NCI-H1105 (cell line): Measurements from ENCODE around the gene FGF19.
"Not testable (repeated sequence)": the region's sequence is repeated elsewhere in the genome, so short reads cannot be mapped to it uniquely, and the experiment has no call there.

Source experiments
- DNase-seq: peaks from one replicate; lab custom pipeline; 2025; lab: John Stamatoyannopoulos, UW

Gene FGF19

DNA sequence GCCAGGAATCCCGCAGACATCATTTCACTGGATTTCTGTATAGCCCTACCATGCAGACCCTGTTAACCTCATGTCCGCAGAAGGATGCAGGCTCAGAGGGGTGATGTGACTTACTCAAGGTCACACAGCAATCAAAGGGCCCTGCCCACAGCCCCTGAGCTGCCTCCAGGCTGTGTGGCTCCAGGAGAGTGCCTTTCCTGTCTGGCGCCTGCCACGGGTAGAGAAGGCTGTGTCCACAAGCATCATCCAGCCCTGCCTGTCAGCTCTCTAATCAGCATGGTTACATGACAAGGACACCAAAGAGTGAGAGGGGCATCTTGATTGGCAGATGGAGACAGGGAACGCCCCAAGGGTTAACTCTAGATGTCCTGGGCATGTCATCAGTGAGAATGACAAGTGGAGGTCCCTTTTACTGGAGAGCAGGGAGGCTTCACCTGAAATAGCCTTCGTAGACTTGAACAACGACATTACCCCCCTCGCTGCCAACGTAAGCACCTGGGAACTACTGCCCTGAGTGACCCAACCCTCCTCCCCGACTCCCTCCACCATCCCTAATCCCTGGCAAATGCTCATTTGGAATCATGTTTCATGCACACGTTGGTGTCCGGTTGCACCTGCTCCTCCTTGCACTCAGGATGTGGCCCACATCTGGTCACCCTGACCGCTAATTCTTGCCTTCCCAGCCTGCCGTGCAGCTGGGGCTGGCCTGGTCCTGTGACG, 6.9 kb downstream of the FGF19 start:
- DNase-seq: no peak

DNA sequence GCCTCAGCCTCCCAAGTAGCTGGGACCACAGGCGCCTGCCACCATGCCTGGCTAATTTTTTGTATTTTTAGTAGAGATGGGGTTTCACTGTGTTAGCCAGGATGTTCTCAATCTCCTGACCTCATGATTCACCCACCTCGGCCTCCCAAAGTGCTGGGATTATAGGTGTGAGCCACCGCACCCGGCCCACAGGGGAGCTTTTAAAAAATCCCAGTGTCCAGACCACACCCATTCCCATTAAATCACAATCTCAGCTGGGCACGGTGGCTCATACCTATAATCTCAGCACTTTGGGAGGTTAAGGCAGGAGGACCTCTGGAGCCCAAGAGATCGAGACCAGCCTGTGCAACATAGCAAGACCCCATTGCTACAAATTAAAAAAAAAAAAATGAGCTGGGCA, 7.8 kb downstream of the FGF19 start:
- DNase-seq: not testable (repeated sequence)

DNA sequence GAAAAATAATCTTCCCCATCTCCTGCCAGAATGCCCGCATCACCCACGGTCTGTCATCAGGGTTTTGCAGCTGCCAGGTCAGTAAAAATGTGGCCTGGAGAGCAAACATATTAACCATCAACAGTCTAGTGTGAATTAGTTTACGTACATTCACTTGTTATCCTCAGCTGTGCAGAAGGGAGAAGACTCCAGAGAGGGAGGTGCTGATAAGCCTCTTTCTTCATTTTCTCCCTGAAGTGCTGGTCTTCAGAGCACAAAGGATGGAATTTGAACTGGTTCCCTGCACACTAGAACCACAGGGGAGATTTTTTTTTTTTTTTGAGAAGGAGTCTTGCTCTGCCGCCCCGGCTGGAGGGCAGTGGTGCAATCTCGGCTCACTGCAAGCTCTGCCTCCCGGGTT, 8.2 kb downstream of the FGF19 start:
- DNase-seq: no peak

DNA sequence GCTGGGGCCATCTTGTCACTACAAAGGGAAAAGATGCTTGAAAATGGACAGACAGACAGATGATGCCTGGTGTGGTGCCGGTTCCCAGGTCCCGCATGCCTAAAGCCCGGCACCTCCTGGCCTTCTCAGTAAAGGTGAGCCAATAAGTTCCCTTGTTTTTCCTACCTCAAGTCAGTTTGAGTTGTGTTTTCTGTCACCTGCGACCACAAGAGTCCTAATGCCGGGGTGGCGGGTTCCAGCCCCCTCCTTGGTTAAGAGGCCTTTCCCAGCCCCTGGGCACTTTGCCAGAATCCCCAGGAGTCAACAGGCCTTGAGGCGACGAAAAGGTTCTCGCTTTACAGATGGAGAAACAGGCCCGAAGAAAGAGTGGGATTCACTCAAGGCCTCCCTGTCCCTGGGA, 9.0 kb downstream of the FGF19 start:
- no peak for DNase-seq

DNA sequence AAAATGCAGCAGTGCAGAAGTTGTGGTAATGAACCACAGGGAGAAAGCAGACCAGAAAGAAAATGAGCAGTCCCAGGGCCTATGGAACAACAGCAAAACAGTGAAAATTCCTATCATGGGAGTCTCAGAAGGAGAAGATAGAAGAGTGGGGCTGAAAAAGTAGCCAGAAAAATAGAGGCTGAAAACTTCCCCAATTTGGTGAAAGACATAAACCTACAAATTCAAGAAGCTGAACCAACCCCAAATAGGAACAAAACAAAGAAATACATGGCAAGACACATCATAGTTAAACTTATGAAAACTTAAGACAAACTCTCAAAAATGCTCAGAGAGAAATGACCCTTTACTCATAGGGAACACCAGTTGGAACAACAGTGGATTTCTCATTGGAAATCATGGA, 11.4 kb downstream of the FGF19 start:
- DNase-seq: no peak

DNA sequence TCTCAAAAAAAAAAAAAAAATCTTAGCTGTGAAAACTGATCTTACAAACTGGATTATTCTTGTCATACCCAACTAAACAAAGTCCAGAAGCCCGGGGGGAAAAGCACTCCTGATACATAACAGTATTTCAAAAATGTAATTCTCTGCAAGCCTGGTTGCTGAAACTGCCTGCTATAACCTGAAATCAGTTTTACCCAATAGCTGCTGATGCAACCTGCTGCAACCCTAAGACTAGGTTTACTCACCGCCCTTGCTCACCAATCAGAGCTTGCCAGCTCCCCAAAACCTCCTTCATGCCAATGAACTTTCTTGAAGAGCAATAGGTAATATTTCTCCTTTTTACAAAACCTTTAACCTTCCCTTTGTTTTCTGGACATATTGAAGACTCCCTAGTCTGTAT, 12.4 kb downstream of the FGF19 start:
- no peak for DNase-seq

DNA sequence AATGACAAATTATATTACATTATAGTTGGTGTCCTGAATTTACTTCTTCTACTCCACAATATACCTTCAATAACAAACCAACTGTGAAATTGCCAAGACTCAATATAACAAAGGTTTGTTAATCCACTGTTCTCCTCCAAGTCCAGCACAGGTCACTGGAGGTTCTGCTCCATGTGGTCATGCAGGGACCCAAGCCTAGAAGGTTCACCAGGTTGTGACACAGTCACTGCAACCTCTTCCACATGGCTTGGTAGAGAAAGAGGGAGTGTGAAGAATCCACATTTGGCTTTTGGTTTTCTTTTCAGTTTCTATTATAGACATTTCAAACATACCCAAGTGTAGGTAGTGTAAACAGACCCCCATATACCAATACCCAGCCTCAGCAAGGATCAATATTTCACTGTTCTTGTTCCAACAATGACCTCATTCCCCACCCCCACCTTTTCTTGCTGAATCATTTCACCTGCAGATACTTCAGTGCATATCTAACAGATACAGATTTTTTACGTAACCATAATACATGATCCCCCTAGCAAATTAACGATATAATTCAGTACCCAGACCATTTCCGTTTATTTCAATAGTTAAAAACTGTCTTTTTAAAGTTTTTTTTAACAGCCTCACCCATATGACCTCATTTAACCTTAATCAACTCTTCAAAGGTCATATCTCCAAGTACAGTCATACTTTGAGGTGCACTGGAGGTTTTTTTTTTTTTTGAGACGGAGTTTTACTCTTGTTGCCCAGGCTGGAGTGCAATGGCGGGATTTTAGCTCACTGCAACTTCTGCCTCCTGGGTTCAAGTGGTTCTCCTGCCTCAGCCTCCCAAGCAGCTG, 14.1 kb downstream of the FGF19 start:
- DNase-seq: no peak

DNA sequence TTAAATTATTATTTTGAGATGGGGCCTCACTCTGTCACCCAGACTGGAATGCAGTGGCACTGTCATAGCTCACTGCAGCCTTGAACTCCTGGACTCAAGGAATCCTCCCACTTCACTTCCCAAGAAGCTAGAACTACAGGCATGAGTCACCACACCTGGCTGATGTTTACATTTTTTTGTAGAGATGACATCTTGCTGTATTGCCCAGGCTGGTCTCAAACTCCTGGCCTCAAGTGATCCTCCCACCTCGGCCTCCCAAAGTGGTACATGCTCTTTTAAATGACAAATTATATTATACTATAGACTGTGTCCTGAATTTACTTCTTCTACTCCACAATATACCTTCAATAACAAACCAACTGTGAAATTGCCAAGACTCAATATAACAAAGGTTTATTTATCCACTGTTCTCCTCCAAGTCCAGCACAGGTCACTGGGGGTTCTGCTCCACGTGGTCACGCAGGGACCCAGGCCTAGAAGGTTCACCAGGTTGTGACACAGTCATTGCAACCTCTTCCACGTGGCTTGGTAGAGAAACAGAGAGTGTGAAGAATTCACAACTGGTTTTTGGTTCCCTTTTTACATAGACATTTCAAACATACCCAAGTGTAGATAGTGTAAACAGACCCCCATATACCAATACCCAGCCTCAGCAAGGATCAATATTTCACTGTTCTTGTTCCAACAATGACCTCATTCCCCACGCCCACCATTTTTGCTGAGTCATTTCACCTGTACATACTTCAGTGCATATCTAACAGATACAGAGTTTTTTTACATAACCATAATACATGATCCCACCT, 15.7 kb downstream of the FGF19 start:
- DNase-seq: not testable (repeated sequence)

DNA sequence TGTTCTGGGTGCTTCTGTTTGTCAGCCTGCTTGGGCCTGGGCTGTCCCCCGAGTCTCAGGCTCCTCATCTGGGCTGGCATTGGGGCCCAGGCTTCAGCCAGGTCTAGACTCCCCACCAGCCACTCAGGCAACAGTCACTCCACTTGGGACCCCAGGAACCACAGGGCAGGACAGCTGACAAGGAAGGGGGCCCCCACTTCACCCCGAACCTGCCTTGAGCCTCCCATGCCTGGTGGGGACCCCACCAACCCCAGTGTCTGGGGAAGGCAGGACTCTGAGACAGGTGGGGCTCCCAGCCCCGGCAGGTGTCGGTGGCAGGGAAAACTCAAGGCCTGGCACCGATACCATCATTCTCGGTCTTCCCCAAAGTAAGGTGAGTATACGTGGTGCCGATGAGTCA, 17.0 kb downstream of the FGF19 start:
- DNase-seq: no peak

DNA sequence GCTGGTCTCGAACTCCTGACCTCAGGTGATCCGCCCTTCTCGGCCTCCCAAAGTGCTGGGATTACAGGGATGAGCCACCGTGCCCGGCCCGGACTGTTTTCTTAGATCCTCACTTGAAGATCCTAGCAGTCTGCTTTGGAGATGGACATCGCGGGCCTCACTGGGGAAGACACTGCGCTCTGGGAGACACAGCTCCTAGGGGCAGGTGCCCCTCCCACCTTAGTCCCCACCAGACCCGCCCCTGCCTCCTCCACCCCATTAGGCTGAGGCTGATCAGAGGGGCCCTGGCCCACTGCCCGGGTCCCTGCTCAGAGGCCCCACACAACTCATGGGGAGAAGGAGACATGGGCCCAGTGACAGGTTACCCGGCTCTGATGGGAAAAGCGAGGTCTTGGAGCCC, 17.4 kb downstream of the FGF19 start:
- no peak for DNase-seq

DNA sequence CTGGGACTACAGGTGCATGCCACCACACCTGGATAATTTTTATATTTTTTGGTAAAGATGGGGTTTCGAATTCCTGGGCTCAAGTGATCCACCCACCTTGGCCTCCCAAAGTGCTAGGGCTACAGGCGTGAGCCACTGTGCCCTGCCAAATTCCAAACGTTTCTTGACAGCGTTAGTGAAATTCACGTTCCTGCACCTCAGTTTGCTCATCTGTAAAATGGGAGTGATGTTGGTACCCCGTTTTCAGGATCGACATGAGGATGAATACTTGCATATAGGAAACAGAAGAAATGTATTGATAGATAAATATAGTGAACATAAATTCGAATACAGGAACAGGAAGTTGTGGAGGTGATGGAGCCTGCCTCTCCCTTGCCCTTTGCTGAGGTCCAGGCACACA, 18.5 kb downstream of the FGF19 start:
- no peak for DNase-seq

DNA sequence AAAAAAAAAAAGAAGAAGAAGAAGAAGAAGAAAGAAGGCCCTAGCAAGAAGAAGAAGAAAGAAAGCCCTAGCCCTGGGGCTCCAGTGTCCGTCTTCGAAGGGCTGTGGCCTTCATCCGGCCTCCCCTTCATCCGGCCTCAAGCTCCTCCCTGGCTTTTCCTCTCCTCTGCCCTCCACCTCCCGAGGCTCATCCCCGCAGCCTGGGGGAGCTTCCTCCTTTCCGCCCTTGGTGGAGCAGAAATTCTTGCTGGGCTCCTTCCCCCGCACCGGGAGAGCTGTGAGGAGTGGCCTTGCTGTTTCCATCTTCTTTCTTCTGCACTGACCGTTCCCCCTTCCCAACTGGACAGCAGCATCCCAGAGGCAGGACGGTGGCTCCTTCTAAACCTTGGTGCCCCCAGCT, 19.2 kb downstream of the FGF19 start:
- DNase-seq: no peak

DNA sequence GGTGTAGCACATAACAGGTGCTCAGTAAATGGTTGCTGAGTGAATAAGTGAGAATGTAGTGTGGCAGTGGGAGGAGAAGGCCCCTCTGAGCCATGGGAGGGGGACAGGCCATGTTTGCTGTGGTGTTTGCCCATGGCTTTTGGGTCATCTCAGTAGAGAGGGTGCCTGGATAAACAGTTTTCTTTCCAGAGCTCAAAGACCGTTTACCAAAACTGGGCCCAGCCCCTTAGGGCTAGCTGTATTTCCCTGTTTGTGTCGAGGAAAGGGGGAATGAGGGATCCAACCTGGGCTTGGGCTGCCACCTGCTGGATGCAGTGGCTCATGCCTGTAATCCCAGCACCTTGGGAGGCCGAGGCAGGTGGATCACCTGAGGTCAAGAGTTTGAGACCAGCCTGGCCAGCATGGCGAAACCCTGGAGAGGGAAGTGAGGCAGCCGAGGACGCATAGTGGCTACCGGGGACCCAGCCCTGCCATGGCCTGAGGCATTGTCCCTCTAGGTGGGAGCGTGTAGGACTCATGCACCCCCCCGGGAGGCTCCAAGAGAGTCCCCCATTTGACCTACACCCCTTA, 20.0 kb downstream of the FGF19 start:
- no peak for DNase-seq

DNA sequence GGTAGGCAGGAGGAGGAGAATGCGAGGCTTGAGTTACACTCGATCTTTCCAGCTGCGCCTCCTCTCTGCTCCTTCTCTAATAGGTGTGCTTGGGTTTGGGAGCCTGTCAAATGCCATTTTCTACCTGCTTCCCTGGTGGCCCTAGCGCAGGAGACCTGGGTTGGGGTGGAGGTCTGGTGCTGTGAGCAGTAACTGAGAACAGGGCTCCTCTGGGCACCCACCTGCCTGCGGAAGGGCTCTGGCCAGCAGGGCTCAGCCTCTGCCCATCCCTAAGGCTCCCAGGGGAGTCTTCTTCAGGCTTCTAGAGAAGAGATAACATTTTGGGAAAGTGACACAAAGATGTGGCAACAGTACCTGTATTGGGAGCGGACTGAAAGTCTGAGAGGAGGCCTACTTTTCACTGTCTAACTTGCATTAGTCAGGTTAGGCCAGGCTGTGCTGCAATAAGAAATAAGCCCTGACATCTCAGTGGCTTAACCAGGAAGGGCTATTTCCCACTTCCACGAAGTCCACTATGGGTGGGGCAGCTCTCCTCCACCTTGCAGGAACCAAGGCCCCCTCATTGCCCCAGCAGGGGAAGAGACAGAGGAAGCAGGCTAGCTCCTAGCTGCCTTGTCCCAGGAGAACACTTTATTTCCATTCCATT, 21.0 kb downstream of the FGF19 start:
- no peak for DNase-seq

DNA sequence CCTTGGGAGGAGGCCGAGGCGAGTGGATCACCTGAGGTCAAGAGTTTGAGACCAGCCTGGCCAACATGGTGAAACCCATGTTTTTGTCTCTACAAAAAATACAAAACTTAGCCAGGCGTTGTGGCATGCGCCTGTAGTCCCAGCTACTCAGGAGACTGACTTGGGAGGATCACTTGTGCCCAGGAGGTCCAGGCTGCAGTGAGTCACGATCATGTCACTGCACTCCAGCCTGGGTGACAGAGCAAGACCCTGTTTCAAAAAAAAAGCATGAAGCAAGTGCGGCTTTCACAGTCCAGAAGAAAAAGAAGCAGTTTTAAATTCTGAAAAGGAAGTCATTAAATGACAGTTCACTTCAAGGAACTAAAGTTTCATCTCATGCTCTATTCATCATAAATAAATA, 21.6 kb downstream of the FGF19 start:
- DNase-seq: no peak

DNA sequence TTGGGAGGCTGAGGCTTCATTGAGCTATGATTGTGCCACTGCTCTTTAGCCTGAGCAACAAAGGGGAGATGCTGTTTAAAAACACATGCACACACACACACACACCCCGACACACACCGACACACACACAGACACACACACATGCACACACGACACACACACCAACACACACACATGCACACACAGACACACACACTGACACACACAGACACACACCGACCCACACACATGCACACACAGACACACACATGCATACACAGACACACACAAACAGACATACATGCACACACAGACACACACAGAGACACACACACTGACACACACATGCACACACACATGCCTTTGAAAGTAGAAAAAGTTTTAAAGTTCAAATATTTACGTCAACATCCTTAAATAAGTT, 23.1 kb downstream of the FGF19 start:
- no peak for DNase-seq

DNA sequence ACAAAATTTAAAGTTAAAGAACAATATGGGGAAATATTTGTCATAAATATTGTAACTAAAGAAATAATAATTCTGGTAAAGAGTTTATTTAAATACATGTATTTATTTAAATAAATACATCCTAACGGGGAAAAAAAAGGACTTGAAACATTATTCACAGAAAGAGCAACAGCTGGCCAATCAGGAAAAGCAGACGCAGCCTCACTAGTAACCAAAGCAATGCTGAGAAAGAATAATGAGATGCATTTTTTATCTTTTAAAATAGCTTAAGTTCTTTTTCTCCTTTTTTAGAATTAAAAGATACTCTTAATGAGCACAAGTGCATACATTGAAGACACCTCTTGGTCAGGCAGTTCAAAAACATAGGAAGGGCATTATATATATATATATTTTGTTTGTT, 26.1 kb downstream of the FGF19 start:
- no peak for DNase-seq

DNA sequence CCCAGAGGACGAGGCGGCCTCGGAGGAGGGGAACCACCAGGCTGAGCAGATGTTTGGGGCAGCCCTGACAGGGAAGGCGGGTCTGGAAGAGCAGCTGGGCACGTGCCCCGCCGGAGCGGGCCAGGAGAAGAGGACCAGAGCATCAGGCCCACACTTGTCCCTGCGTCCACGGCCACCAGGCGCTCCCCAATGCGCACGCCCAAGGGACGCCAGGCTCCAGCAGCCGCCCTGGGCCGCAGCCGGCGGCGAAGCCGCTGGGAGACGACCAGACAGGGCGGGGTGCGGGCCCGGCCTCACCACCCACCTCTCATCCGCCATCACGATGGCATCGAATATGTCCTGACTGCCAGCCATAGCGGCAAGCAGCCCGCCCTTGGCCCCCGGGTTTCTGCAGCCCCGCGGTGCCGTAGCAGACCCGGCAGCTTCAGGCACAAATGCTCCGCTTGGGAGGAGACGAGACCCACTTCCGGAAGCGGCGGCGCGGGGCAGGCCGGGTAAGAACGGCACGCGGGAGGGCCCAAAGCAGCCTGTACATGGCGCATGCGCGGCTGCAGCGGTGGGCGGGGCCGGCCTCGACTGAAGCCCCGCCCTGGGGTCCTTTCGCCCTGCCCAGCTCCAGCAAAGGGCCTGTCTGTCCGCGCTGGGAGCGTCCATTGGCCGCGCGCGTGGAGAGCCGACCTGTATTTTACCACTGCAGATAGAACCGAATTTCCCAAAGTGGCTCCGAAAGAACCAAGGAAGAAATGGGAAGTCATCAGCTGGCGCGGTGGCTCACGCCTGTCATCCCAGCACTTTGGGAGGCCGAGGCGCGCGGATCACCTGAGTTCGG, 28.7 kb downstream of the FGF19 start, which contains the start of gene LTO1:
Gene LTO1, minus strand, starts transcription at position 468 of the 829 bp plus-strand sequence. Its CDS starts 114 bp downstream, at position 354.
- peak; percentile 85 for DNase-seq

DNA sequence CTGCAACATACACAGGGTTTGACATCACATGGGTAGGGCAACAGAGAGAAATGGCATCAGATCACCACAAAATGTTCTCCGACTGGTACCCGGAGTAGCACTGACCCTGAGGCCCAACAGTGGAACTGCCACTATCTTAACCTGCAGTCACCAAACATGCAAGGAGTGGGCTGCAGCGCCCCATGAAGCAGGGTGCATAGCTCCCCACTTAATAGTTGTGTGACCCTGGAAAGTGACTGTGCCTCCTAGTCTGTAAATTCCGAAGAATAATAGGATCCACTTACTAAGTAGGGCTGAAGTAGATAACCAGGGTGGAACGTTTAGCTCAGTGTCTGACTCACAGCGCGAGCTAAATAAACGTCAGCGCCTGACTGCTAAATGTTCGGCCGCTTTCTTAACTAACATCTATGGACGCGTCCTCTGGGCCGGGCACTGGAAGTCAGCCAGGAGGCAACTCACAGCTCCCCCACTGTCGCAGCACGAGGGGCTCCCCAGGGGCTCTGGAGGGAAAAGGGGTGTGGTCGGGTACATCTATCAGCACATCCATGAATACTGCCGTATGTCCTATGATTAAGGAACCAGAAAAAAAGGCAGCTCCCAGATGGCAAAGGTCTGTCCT, 29.4 kb downstream of the FGF19 start:
- DNase-seq: no peak

DNA sequence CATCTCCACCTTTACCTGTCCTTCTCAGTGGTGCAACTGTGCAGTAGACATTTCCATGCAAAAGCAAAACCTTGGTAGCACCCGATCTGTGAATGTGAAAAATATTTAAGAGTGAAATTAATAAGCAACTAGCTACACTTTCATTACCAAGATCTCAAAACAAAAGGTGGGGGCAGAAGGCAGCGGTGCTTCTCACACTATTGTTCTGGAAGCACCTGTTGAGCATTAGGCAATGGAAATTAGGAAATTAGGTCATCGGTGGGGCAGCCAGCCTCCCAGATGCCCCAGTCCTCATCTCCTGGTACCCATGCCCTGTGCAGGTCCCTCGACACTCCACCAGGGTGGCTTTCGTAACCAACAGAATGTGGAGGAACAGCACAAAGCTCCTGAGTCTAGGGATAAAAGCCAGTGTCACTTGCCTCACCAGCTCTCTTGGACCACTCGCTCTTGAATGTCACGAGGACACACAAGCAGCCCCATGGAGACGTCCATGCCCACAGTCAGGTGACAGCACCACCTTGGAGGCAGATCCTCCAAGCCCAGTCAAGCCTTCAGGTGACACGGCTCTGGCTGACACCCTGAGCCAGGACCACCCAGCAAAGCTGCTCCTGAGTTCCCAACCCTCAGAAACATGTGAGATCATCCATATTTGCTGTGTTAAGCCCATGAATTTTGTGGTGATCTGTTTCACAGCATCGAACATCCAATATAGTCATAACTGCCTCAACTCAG, 31.9 kb downstream of the FGF19 start:
- DNase-seq: no peak
